IMR-90 (cell line): Measurements from ENCODE around the gene LOXL3. TPM values are rescaled to one million over a fixed set of nuclear protein-coding genes. Genes with fewer than 3 reads are reported as not detected.
A peak's percentile ranks its signal among the peaks of the same experiment; 100 is the strongest.

Experiments used
- ATAC-seq: fragments of 200-7000 bp; cut with Tn5 transposase; 2 replicates; pipeline ENCODE4 v1.9.1; 2020; ENCODE audit warnings: low read depth, mild to moderate bottlenecking, moderate library complexity
- BruUV-seq: library from RNA; stranded (reverse); fragments of 400-500 nt; replicated peaks from 2 replicates; lab custom pipeline; 2021; lab: Mats Ljungman, UMichigan
- CTCF ChIA-PET: fragments of 300-600 bp; formaldehyde crosslinking; extraction: SDS; loops from one replicate; lab custom pipeline; 2021; ENCODE audit warnings: antibody characterized with exemption; lab: Yijun Ruan, JAX
- POLR2A ChIA-PET: fragments of 300-600 bp; sonication (Branson Sonifier 250); formaldehyde crosslinking; loops from one replicate; lab custom pipeline; 2022; ENCODE audit warnings: antibody characterized with exemption; ENCODE audit not compliant: unreplicated experiment; lab: Charles Lee
- DNase-seq: peaks from one replicate; pipeline ENCODE4 v3.0.0; 2013
- H2AFZ ChIP-seq: replicated peaks from 2 replicates; pipeline ENCODE3; 2013; ENCODE audit warnings: low read length, mild to moderate bottlenecking; ENCODE audit not compliant: poor library complexity
- H2AK5ac ChIP-seq: 2 replicates; pipeline ENCODE4 v1.6.1; 2013; ENCODE audit warnings: low read depth, low read length, inconsistent platforms
- H2AK9ac ChIP-seq: replicated peaks from 2 replicates; pipeline ENCODE3; 2013; ENCODE audit warnings: mild to moderate bottlenecking, low read depth, low read length, moderate library complexity; ENCODE audit not compliant: poor library complexity
- H2BK120ac ChIP-seq: 2 replicates; pipeline ENCODE4 v1.6.1; 2013; ENCODE audit warnings: low read depth, low read length, inconsistent platforms
- H2BK15ac ChIP-seq: 3 replicates; pipeline ENCODE4 v1.6.1; 2013; ENCODE audit warnings: low read depth, low read length, inconsistent platforms
- H2BK20ac ChIP-seq: 2 replicates; pipeline ENCODE4 v1.6.1; 2013; ENCODE audit warnings: low read depth, mild to moderate bottlenecking, inconsistent platforms, low read length, moderate library complexity
- H2BK5ac ChIP-seq: 2 replicates; pipeline ENCODE4 v1.6.1; 2013; ENCODE audit warnings: mild to moderate bottlenecking, low read depth, low read length, inconsistent platforms; ENCODE audit not compliant: poor library complexity, severe bottlenecking
- H3K14ac ChIP-seq: replicated peaks from 2 replicates; pipeline ENCODE4 v1.6.1; 2013; ENCODE audit warnings: low read depth, low read length, inconsistent platforms
- H3K18ac ChIP-seq: 2 replicates; pipeline ENCODE4 v1.6.1; 2013; ENCODE audit warnings: low read depth, low read length, control low read depth
- H3K23ac ChIP-seq: 2 replicates; pipeline ENCODE4 v1.6.1; 2013; ENCODE audit warnings: low read depth, low read length, inconsistent platforms
- H3K27ac ChIP-seq: 2 replicates; pipeline ENCODE4 v1.5.1; 2013; ENCODE audit warnings: mild to moderate bottlenecking, control low read depth, low read length; ENCODE audit not compliant: insufficient read depth
- H3K27me3 ChIP-seq: 2 replicates; pipeline ENCODE4 v1.6.1; 2013; ENCODE audit warnings: low read length; ENCODE audit not compliant: control insufficient read depth, insufficient read depth
- H3K36me3 ChIP-seq: 2 replicates; pipeline ENCODE4 v1.6.1; 2013; ENCODE audit warnings: low read length, mixed read lengths; ENCODE audit not compliant: control insufficient read depth, insufficient read depth
- H3K4ac ChIP-seq: 2 replicates; pipeline ENCODE4 v1.6.1; 2013; ENCODE audit warnings: low read depth, low read length, inconsistent platforms
- H3K4me1 ChIP-seq: 2 replicates; pipeline ENCODE4 v1.6.1; 2013; ENCODE audit warnings: low read length, mixed read lengths; ENCODE audit not compliant: control insufficient read depth, insufficient read depth
- H3K4me2 ChIP-seq: 2 replicates; pipeline ENCODE4 v1.6.1; 2013; ENCODE audit warnings: low read depth, mild to moderate bottlenecking, control low read depth, low read length, moderate library complexity
- H3K4me3 ChIP-seq: 2 replicates; pipeline ENCODE4 v1.5.1; 2013; ENCODE audit warnings: low read depth, mild to moderate bottlenecking, control low read depth, low read length, moderate library complexity; ENCODE audit not compliant: insufficient read depth
- H3K56ac ChIP-seq: 2 replicates; pipeline ENCODE4 v1.6.1; 2013; ENCODE audit warnings: low read length, inconsistent platforms; ENCODE audit not compliant: insufficient read depth; ENCODE audit errors: extremely low read depth
- H3K79me1 ChIP-seq, 2 experiments: 2 replicates each; pipeline ENCODE4 v1.6.1; 2013; ENCODE audit warnings: low read length in 2 of 2, inconsistent platforms in 1 of 2, low read depth in 1 of 2
- H3K9ac ChIP-seq: 2 replicates; pipeline ENCODE4 v1.6.1; 2013; ENCODE audit warnings: low read depth, low read length, control low read depth
- H3K9me1 ChIP-seq: 2 replicates; pipeline ENCODE4 v1.6.1; 2013; ENCODE audit warnings: low read length, inconsistent platforms; ENCODE audit not compliant: insufficient read depth
- H3K9me3 ChIP-seq: 2 replicates; pipeline ENCODE4 v1.6.1; 2013; ENCODE audit warnings: low read length; ENCODE audit not compliant: control insufficient read depth, insufficient read depth
- H4K20me1 ChIP-seq: 2 replicates; pipeline ENCODE4 v1.6.1; 2013; ENCODE audit warnings: low read length, inconsistent platforms; ENCODE audit not compliant: insufficient read depth
- H4K5ac ChIP-seq: 2 replicates; pipeline ENCODE4 v1.6.1; 2013; ENCODE audit warnings: mild to moderate bottlenecking, low read depth, low read length, control low read depth
- H4K8ac ChIP-seq, 2 experiments: 2 replicates each; pipeline ENCODE4 v1.6.1; 2013; ENCODE audit warnings: low read depth in 2 of 2, low read length in 2 of 2, control low read depth in 1 of 2, inconsistent platforms in 1 of 2
- H4K91ac ChIP-seq: 2 replicates; pipeline ENCODE4 v1.6.1; 2013; ENCODE audit warnings: low read depth, low read length, inconsistent platforms; ENCODE audit not compliant: insufficient read depth
- BHLHE40 ChIP-seq: fragments of 150-350 bp; IDR thresholded peaks from 2 replicates; pipeline ENCODE4 v1.6.1; 2016; ENCODE audit warnings: mild to moderate bottlenecking, low read depth, low read length
- CEBPB ChIP-seq: IDR thresholded peaks from 2 replicates; pipeline ENCODE4 v1.6.1; 2012; ENCODE audit warnings: low read depth, low read length, improper control_type of control experiment
- CHD1 ChIP-seq: IDR thresholded peaks from 2 replicates; pipeline ENCODE4 v1.6.1; 2012; ENCODE audit warnings: low read depth, low read length, improper control_type of control experiment
- CTCF ChIP-seq: conservative IDR thresholded peaks from 2 replicates; pipeline ENCODE4 v1.5.1; 2012; ENCODE audit warnings: mild to moderate bottlenecking, low read depth, low read length, improper control_type of control experiment
- ELK1 ChIP-seq: fragments of 150-350 bp; IDR thresholded peaks from 2 replicates; pipeline ENCODE4 v1.6.1; 2016; ENCODE audit warnings: low read depth, mild to moderate bottlenecking, low read length, moderate library complexity, borderline replicate concordance
- FOS ChIP-seq: fragments of 150-350 bp; IDR thresholded peaks from 2 replicates; pipeline ENCODE4 v1.6.1; 2016; ENCODE audit warnings: low read depth, low read length
- MAFK ChIP-seq: IDR thresholded peaks from 2 replicates; pipeline ENCODE4 v1.6.1; 2012; ENCODE audit warnings: low read depth, low read length, improper control_type of control experiment
- MAZ ChIP-seq: IDR thresholded peaks from 2 replicates; pipeline ENCODE4 v1.6.1; 2012; ENCODE audit warnings: low read depth, mild to moderate bottlenecking, low read length, improper control_type of control experiment, moderate library complexity, borderline replicate concordance
- MXI1 ChIP-seq: IDR thresholded peaks from 2 replicates; pipeline ENCODE4 v1.6.1; 2012; ENCODE audit warnings: low read depth, mild to moderate bottlenecking, low read length, moderate library complexity, borderline replicate concordance
- NFE2L2 ChIP-seq: fragments of 150-350 bp; IDR thresholded peaks from 2 replicates; pipeline ENCODE4 v1.6.1; 2016; ENCODE audit warnings: low read depth, mild to moderate bottlenecking, low read length
- POLR2A ChIP-seq: IDR thresholded peaks from 2 replicates; pipeline ENCODE4 v1.6.1; 2012; ENCODE audit warnings: mild to moderate bottlenecking, low read depth, low read length
- RAD21 ChIP-seq: IDR thresholded peaks from 2 replicates; pipeline ENCODE4 v1.6.1; 2012; ENCODE audit warnings: low read length, improper control_type of control experiment
- RCOR1 ChIP-seq: IDR thresholded peaks from 2 replicates; pipeline ENCODE4 v1.6.1; 2012; ENCODE audit warnings: mild to moderate bottlenecking, low read length, improper control_type of control experiment; ENCODE audit not compliant: insufficient replicate concordance
- RFX5 ChIP-seq: IDR thresholded peaks from 2 replicates; pipeline ENCODE4 v1.8.0; 2012; ENCODE audit warnings: low read depth, mild to moderate bottlenecking, low read length, moderate library complexity
- SMC3 ChIP-seq: fragments of 150-350 bp; IDR thresholded peaks from 2 replicates; pipeline ENCODE4 v1.6.1; 2016; ENCODE audit warnings: low read depth, mild to moderate bottlenecking, antibody characterized with exemption, low read length, moderate library complexity
- USF2 ChIP-seq: fragments of 150-350 bp; IDR thresholded peaks from 2 replicates; pipeline ENCODE4 v1.6.1; 2017; ENCODE audit warnings: mild to moderate bottlenecking, antibody characterized with exemption, low read length, low read depth
- WGBS, 2 experiments: methylation state at CpG; one replicate each; pipeline versions ENCODE4 v1.1.5 to v1.1.7; 2013; ENCODE audit warnings: missing lambda C conversion rate in 2 of 2; ENCODE audit not compliant: insufficient read length in 1 of 2; ENCODE audit errors: extremely low coverage in 2 of 2; 5-methylcytosine and 5-hydroxymethylcytosine counted together
- dilution Hi-C: fragments of 300-500 bp; cut with HindIII; formaldehyde crosslinking; loops from one replicate; pipeline ENCODE4 v1.14.3; 2018; ENCODE audit warnings: low sequenced_read_pairs; ENCODE audit not compliant: unreplicated experiment
- in situ Hi-C: fragments of 300-500 bp; cut with MboI; formaldehyde crosslinking; loops from 3 replicates; pipeline ENCODE4 v1.14.3; 2019; ENCODE audit warnings: low sequenced_read_pairs, inconsistent platforms, mixed read lengths
- intact Hi-C: fragments of 100-400 bp; cut with micrococcal nuclease; formaldehyde crosslinking; loops from 2 replicates; pipeline ENCODE4 v1.10.0; 2022
- polyA plus RNA-seq, 3 experiments: library from polyadenylated mRNA; depleted of rRNA; stranded (reverse); fragments of >200 nt; gene quantifications; 2 replicates each; pipeline ENCODE4 v1.2.3, GENCODE V29; 2012; ENCODE audit warnings: low replicate concordance in 1 of 3
- total RNA-seq: library from RNA; depleted of rRNA; stranded (reverse); fragments of >200 nt; gene quantifications from 2 replicates; pipeline ENCODE4 v1.2.3, GENCODE V29; 2012

LOXL3 gene
- total and polyA plus RNA-seq, 2 of the 4 experiments (the other 2 are of a cell fraction), result 17.9 to 23.4 TPM

- Histone ChIP-seq H3K56ac (no peak overlapping the region), H2BK120ac (no peak overlapping the region), H2BK15ac (no peak overlapping the region), H3K18ac (no peak overlapping the region), H3K9ac (no peak overlapping the region), H4K91ac (no peak overlapping the region), H4K5ac (no peak overlapping the region), H3K36me3 (peaks cover 18% of the 10 kb centered on the region), H4K20me1 (no peaks in the 10 kb centered on the region; the same call in 1 of the 2 replicates), H3K4me1 (peaks cover 16% of the 10 kb centered on the region), H2AK5ac (no peak overlapping the region), H3K23ac (no peak overlapping the region), H3K4me2 (peak overlapping the region; percentile 88; the same call in 1 of the 2 replicates), H3K4ac (no peak overlapping the region), H3K14ac (no peak overlapping the region), H3K4me3 (no peak overlapping the region), H2AK9ac (no peak overlapping the region), H3K27me3 (no peaks in the 10 kb centered on the region), H3K9me1 (0 out of 2 replicates have a peak, but pooled peaks cover 18% of the 10 kb centered on the region), H3K27ac (no peak overlapping the region), H2BK20ac (no peak overlapping the region), H3K9me3 (no peaks in the 10 kb centered on the region), H2BK5ac (no peak overlapping the region), H4K8ac (no peak overlapping the region), H2AFZ (no peak overlapping the region), H3K79me1 (peaks cover 8 to 53% of the 10 kb centered on the region in 2 experiments)
- WGBS, 2 experiments, result 90% methylated on average over 4 of the region's 14 CpGs; no CpG with 5 or more reads in 1 of the 2 experiments
- POLR2A ChIA-PET, result no interaction called here
- CTCF ChIA-PET, result no interaction called here
- in situ Hi-C loops, result no loop called here
- no TSS peak for BruUV-seq
- dilution Hi-C loops, result no loop called here
- intact Hi-C loops, result no loop called here
- DNase-seq, result no peak
- TF ChIP-seq CTCF (no peak), CHD1 (no peak), FOS (no peak), USF2 (no peak), MXI1 (no peak), POLR2A (no peak), RCOR1 (no peak), SMC3 (no peak), NFE2L2 (no peak), CEBPB (no peak), MAFK (no peak), ELK1 (no peak), MAZ (no peak), RFX5 (no peak), BHLHE40 (no peak), RAD21 (no peak)
- ATAC-seq, result no peak
Observed at GRCh38 chr2:74556159-74556558, 2.4 kb upstream of the LOXL3 start.
